Endothelial cell of umbilical vein (primary cell): ENCODE measurements around the gene SIVA1.

Experiments
- CTCF ChIP-seq, 2 donors: IDR thresholded peaks; 1 replicate in 1 of 2; 2 replicates in 1 of 2; pipeline ENCODE4 v1.5.1; 2011; ENCODE audit warnings: low read length in 2 of 2, mild to moderate bottlenecking in 2 of 2, moderate library complexity in 2 of 2, control low read depth in 1 of 2, inconsistent platforms in 1 of 2, low read depth in 1 of 2; ENCODE audit not compliant: insufficient read depth in 1 of 2; ENCODE audit errors: extremely low read depth in 1 of 2
- EZH2 ChIP-seq: IDR thresholded peaks from 2 replicates; pipeline ENCODE4 v1.6.1; 2012; ENCODE audit warnings: borderline replicate concordance, low read depth, mild to moderate bottlenecking, moderate library complexity, low read length, inconsistent platforms; ENCODE audit not compliant: severe bottlenecking
- GATA2 ChIP-seq: IDR thresholded peaks from 2 replicates; pipeline ENCODE4 v1.7.0; 2011; ENCODE audit warnings: low read depth, mild to moderate bottlenecking, moderate library complexity, mixed read lengths, low read length; ENCODE audit not compliant: insufficient read length, insufficient read depth
- MAX ChIP-seq: IDR thresholded peaks from 2 replicates; pipeline ENCODE4 v1.6.1; 2011; ENCODE audit not compliant: insufficient read depth, insufficient read length
- POLR2A ChIP-seq: IDR thresholded peaks from 2 replicates; pipeline ENCODE4 v1.6.1; 2012; ENCODE audit warnings: low read depth, mild to moderate bottlenecking, control low read depth, low read length
- POLR2AphosphoS5 ChIP-seq: IDR thresholded peaks from 2 replicates; pipeline ENCODE4 v1.6.1; 2012; ENCODE audit warnings: low read depth, mild to moderate bottlenecking, control low read depth, low read length, moderate library complexity; ENCODE audit not compliant: insufficient read depth

GRCh38 chr14:104709387-104710039 is 43.4 kb upstream of the SIVA1 start:
- TF ChIP-seq CTCF (IDR thresholded peaks at IDR 0.05; ENCODE audit: extremely low read depth in 1 of 2, insufficient read depth in 1 of 2, low read depth in 1 of 2, low read length in 2 of 2) (no peak), MAX (no peak), GATA2 (no peak), EZH2 (no peak), POLR2A (no peak), POLR2AphosphoS5 (no peak)
